ENCODE results near the gene FASN. TPM values are rescaled to one million over a fixed set of nuclear protein-coding genes. Genes with fewer than 3 reads are reported as not detected.
"Not testable (repeated sequence)": the region's sequence is repeated elsewhere in the genome, so short reads cannot be mapped to it uniquely, and the experiment has no call there.

The FASN gene
- 33.8 and 38.2 TPM in 2 replicates for total RNA-seq (2014; rRNA removed; shearing (Covaris generic))
- polyA plus RNA-seq (2016; fragmentation: Nextera tagmentation; extraction: Ambion mirVana), result 12.7 and 16.3 TPM in 2 replicates

DNA sequence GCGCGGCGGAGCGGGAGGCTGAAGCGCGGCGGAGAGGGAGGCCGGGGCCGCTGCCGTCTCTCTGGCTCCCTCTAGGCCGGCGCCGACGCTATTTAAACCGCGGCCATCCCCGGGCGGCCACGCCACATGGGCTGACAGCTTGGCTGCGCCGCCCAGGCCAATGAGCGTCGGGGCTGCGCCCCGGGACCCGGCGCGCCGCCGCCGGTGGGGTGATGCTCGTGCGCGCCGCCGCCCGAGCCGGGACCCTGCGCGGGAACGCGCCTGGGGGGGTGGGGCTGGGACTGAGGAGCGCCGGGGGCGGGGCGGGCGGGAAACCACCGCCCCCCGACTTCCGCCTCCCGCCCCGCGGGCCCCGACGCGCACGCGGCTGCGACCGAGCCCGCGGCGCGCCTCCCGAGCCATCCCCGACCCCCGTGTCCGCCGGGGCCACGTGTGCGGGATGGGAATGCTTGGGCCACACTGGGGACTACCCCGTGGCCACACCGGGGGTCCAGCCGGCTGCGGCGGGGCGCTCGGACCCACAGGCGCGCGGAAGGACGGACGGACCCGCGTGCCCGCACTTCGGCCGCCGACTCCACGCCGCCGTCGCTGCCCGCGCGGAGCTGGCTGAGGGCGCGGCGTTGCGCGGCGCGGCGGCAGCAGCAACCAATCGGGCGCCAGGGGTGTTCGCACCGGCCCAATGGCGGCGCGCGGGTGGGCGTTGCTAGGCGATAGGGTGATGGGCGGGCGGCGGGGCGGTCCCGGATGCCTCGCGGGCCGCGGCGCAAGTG, at the start of gene FASN:
Gene FASN, minus strand, starts transcription at position 68 of the 770 bp plus-strand sequence. CDS start 1,791 bp downstream, outside the sequence.
- TF ChIP-seq EZH2 (IDR thresholded peaks at IDR 0.05; ENCODE audit: insufficient read depth, poor library complexity, severe bottlenecking), result no peak
- no peak for TF ChIP-seq EZH2phosphoT487 (IDR thresholded peaks at IDR 0.05; ENCODE audit: insufficient read depth, low read depth)
- DNase-seq, result peak; percentile 98

DNA sequence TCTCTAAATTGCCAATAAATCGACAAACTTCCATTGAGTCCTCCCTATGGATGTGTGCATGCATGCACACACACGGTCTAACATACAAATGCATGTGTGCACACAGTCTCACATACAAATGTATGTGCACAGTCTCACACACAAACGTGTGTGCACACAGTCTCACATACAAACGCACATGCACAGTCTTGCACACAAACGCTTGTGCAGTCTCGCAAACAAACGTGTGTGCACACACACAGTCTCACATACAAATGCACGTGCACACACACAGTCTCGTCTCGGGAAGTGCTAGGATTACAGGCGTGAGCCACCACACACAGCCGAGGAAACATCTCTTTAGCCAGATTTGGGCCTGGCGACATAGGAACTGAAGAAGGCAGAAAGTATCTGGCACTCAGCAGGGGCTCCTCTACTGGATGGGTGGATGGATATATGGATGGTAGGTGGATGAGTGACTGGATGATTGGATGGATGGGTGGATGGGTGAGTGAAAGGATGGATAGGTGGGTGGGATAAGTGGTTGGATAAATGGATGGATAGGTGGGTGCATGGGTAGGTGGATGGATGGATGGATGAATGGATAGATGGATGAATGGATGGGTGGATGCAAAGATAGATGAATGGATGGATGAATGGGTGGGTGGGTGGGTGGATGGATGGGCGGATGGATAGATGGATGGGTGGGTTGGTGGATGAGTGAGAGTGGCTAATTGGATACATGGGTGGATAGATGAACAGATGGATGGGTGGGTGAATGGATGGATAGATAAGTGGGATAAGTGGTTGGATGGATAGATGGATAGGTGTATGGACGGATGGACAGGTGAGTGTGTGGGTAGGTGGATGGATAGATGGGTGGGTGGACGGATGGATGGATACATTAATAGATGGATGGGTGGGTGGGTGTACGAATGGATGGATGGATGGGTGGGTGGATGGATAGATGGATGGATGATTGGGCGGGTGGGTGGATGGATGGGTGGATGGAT, 48.9 kb upstream of the FASN start:
- Histone ChIP-seq H3K9me2 (ENCODE audit: insufficient read depth) (no peaks in the 10 kb centered on the region), H3K36me3 (ENCODE audit: low read depth) (no peaks in the 10 kb centered on the region), H3K9me3 (ENCODE audit: low read depth) (no peaks in the 10 kb centered on the region), H3K27ac (no peak overlapping the region), H3K4me2 (ENCODE audit: unreplicated experiment) (no peak overlapping the region), H4K20me1 (ENCODE audit: insufficient read depth) (no peaks in the 10 kb centered on the region), H3F3A (ENCODE audit: insufficient read depth) (no peaks in the 10 kb centered on the region), H3K9ac (no peak overlapping the region), H3K27me3 (replicated peaks; ENCODE audit: insufficient read depth) (no peaks in the 10 kb centered on the region), H3K79me2 (ENCODE audit: insufficient read depth) (peaks cover 4% of the 10 kb centered on the region; the same call in 1 of the 2 replicates), H3K4me1 (ENCODE audit: insufficient read depth) (no peaks in the 10 kb centered on the region), H2AFZ (no peak overlapping the region), H3K4me3 (no peak overlapping the region)
- WGBS, 2 experiments (ENCODE audit: low coverage in 1 of 2, low lambda C conversion rate in 2 of 2, missing lambda C conversion rate in 2 of 2), result 81 to 83% methylated on average over 15 to 18 of the region's 18 CpGs
- DNase-seq, result no peak
- TF ChIP-seq EZH2phosphoT487 (IDR thresholded peaks at IDR 0.05; ENCODE audit: insufficient read depth, low read depth) (no peak), EZH2 (IDR thresholded peaks at IDR 0.05; ENCODE audit: insufficient read depth, poor library complexity, severe bottlenecking) (no peak)
- in situ Hi-C loops (cut with MboI), result no loop called here

More for the DNA sequence above, at the start of gene FASN:
- H3F3A ChIP-seq (ENCODE audit: insufficient read depth), result no peaks in the 10 kb centered on the region
- no peaks in the 10 kb centered on the region for H3K9me2 ChIP-seq (ENCODE audit: insufficient read depth)
- peaks cover under 1% of the 10 kb centered on the region; the same call in 1 of the 2 replicates for H3K36me3 ChIP-seq (ENCODE audit: low read depth)
- H3K27ac ChIP-seq, result peak within 1 kb of the TSS; percentile 82
- H3K9me3 ChIP-seq (ENCODE audit: low read depth), result no peaks in the 10 kb centered on the region
- peak within 1 kb of the TSS; percentile 80 for H3K4me2 ChIP-seq (ENCODE audit: unreplicated experiment)
- 1% methylated on average over 74 to 92 of the region's 124 CpGs for WGBS, 2 experiments (ENCODE audit: low coverage in 1 of 2, low lambda C conversion rate in 2 of 2, missing lambda C conversion rate in 2 of 2)
- H3K79me2 ChIP-seq (ENCODE audit: insufficient read depth), result peaks cover 27% of the 10 kb centered on the region
- H3K27me3 ChIP-seq (replicated peaks; ENCODE audit: insufficient read depth), result no peaks in the 10 kb centered on the region
- peak within 1 kb of the TSS; percentile 95 for H3K9ac ChIP-seq
- peak within 1 kb of the TSS; percentile 83 for H3K4me3 ChIP-seq
- 0 out of 2 replicates have a peak, but pooled peaks cover 4% of the 10 kb centered on the region for H3K4me1 ChIP-seq (ENCODE audit: insufficient read depth)
- H4K20me1 ChIP-seq (ENCODE audit: insufficient read depth), result no peaks in the 10 kb centered on the region
- in situ Hi-C loops (cut with MboI), result no loop called here
- peak within 1 kb of the TSS; percentile 63 for H2AFZ ChIP-seq

DNA sequence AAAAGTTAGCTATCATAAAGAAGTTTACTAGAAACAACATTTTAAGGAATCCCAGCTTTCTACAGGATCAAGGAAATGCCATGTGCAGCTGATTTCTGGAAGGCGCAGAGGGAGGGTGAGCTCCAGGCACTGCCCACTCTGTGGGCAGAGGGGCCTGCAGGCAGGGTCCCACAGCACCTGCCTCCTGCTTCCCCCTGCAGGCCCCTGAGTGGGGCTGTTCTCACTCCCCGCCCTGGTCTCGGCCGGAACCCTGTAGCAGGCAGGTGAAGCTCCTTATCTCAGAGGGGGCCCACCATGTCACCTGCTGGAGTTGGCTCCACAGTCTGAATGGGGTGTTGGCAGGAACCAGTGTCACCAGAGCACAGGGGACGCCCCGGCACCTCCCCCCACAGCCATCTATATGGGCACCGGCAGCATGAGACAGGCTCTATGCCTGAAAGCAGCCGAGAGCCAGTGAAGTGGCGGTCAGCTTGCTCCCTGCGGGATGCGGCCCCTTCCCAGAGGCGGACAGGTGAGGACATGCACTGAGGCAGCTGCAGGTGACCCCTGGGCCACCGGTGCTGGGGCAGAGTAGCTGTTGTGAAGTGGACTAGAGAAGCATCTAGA, 47.6 kb upstream of the FASN start:
- no peaks in the 10 kb centered on the region for H3K36me3 ChIP-seq (ENCODE audit: low read depth)
- H4K20me1 ChIP-seq (ENCODE audit: insufficient read depth), result no peaks in the 10 kb centered on the region
- no peak for DNase-seq
- H3K79me2 ChIP-seq (ENCODE audit: insufficient read depth), result peaks cover 4% of the 10 kb centered on the region; the same call in 1 of the 2 replicates
- H3K27me3 ChIP-seq (replicated peaks; ENCODE audit: insufficient read depth), result no peaks in the 10 kb centered on the region
- no peaks in the 10 kb centered on the region for H3K9me3 ChIP-seq (ENCODE audit: low read depth)
- no peak overlapping the region for H3K4me2 ChIP-seq (ENCODE audit: unreplicated experiment)
- H3K4me3 ChIP-seq, result no peak overlapping the region
- H2AFZ ChIP-seq, result no peak overlapping the region
- no peaks in the 10 kb centered on the region for H3F3A ChIP-seq (ENCODE audit: insufficient read depth)
- in situ Hi-C loops (cut with MboI), result no loop called here
- no peaks in the 10 kb centered on the region for H3K4me1 ChIP-seq (ENCODE audit: insufficient read depth)
- no peak overlapping the region for H3K9ac ChIP-seq
- H3K9me2 ChIP-seq (ENCODE audit: insufficient read depth), result no peaks in the 10 kb centered on the region
- 96 to 98% methylated on average over 12 to 13 of the region's 13 CpGs for WGBS, 2 experiments (ENCODE audit: low coverage in 1 of 2, low lambda C conversion rate in 2 of 2, missing lambda C conversion rate in 2 of 2)
- no peak overlapping the region for H3K27ac ChIP-seq
- TF ChIP-seq EZH2 (IDR thresholded peaks at IDR 0.05; ENCODE audit: insufficient read depth, poor library complexity, severe bottlenecking) (no peak), EZH2phosphoT487 (IDR thresholded peaks at IDR 0.05; ENCODE audit: insufficient read depth, low read depth) (no peak)

DNA sequence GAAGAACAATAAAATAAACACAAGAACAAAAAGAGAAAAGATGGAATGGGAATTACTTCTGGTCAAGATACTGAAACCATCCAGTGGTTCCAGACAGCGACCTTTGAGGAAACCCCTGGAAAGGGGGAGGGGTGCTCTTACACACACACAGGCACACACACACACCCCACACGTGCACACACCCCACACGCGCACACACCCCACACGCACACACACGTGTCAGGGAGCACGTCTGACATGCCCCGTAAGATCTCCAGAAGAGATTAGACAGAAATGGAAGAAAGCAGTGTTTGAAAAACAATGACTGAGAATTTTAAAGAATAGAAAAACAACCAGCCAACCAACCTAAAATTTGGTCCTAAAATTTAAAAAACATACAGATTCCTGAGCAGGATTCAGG, 45.3 kb upstream of the FASN start:
- Histone ChIP-seq H2AFZ (no peak overlapping the region), H3K27ac (no peak overlapping the region), H3K9ac (no peak overlapping the region), H3K4me1 (ENCODE audit: insufficient read depth) (no peaks in the 10 kb centered on the region), H3K9me2 (ENCODE audit: insufficient read depth) (no peaks in the 10 kb centered on the region), H3F3A (ENCODE audit: insufficient read depth) (no peaks in the 10 kb centered on the region), H3K36me3 (ENCODE audit: low read depth) (no peaks in the 10 kb centered on the region), H4K20me1 (ENCODE audit: insufficient read depth) (no peaks in the 10 kb centered on the region), H3K27me3 (replicated peaks; ENCODE audit: insufficient read depth) (no peaks in the 10 kb centered on the region), H3K4me2 (ENCODE audit: unreplicated experiment) (no peak overlapping the region), H3K4me3 (no peak overlapping the region), H3K79me2 (ENCODE audit: insufficient read depth) (peaks cover 4% of the 10 kb centered on the region; the same call in 1 of the 2 replicates), H3K9me3 (ENCODE audit: low read depth) (no peaks in the 10 kb centered on the region)
- no peak for DNase-seq
- in situ Hi-C loops (cut with MboI), result no loop called here
- 93 to 94% methylated on average over 8 of the region's 8 CpGs for WGBS, 2 experiments (ENCODE audit: low coverage in 1 of 2, low lambda C conversion rate in 2 of 2, missing lambda C conversion rate in 2 of 2)
- TF ChIP-seq EZH2 (IDR thresholded peaks at IDR 0.05; ENCODE audit: insufficient read depth, poor library complexity, severe bottlenecking) (no peak), EZH2phosphoT487 (IDR thresholded peaks at IDR 0.05; ENCODE audit: insufficient read depth, low read depth) (no peak)

DNA sequence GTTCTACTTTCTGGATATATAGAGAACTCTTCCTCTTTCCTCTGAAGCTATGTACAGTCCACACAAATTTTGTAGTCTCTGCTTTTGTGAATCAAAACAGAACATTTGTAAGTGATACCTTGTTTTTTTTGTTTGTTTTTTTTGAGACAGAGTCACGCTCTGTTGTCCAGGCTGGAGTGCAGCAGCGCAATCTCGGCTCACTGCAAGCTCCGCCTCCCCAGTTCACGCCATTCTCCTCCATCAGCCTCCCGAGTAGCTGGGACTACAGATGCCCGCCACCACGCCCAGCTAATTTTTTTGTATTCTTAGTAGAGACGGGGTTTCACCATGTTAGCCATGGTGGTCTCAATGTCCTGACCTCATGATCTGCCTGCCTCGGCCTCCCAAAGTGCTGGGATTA, 41.9 kb upstream of the FASN start:
- H3K4me2 ChIP-seq (ENCODE audit: unreplicated experiment); H3K36me3 ChIP-seq (ENCODE audit: low read depth); in situ Hi-C loops (cut with MboI); H3K27me3 ChIP-seq (replicated peaks; ENCODE audit: insufficient read depth); H3K9me2 ChIP-seq (ENCODE audit: insufficient read depth); H3K9me3 ChIP-seq (ENCODE audit: low read depth); H3K9ac ChIP-seq; H3K79me2 ChIP-seq (ENCODE audit: insufficient read depth); H3K27ac ChIP-seq; H4K20me1 ChIP-seq (ENCODE audit: insufficient read depth); DNase-seq; H3K4me1 ChIP-seq (ENCODE audit: insufficient read depth); H2AFZ ChIP-seq; H3F3A ChIP-seq (ENCODE audit: insufficient read depth); H3K4me3 ChIP-seq: not testable (repeated sequence)
- 88 to 89% methylated on average over 10 of the region's 10 CpGs for WGBS, 2 experiments (ENCODE audit: low coverage in 1 of 2, low lambda C conversion rate in 2 of 2, missing lambda C conversion rate in 2 of 2)

Data from GM23248 (cell line).